Measurements from ENCODE around the gene CTSD.

CTSD gene

GRCh38 chr11:1777737-1778136, 14.0 kb upstream of the CTSD start:
- H4K91ac ChIP-seq (ENCODE audit: low read depth, low read length, poor library complexity): no peak overlapping the region
- no peak overlapping the region for H3K4me2 ChIP-seq (ENCODE audit: insufficient read depth, low read length, poor library complexity, severe bottlenecking)
- no peak overlapping the region for H3K4me3 ChIP-seq (ENCODE audit: low read length in 2 of 2)
- H2AFZ ChIP-seq (ENCODE audit: low read length): no peak overlapping the region
- peaks cover 5 to 10% of the 10 kb centered on the region in 2 donors for H3K4me1 ChIP-seq (ENCODE audit: control insufficient read depth in 2 of 2, insufficient read depth in 1 of 2, low read depth in 1 of 2, low read length in 2 of 2)
- H3K36me3 ChIP-seq (replicated peaks in 1 of 2; ENCODE audit: control insufficient read depth in 2 of 2, insufficient read depth in 2 of 2, low read length in 2 of 2): no peaks in the 10 kb centered on the region
- WGBS, 2 donors (ENCODE audit: extremely low coverage in 2 of 2, insufficient read length in 2 of 2, insufficient replicate concordance in 1 of 2): no CpG with 5 or more reads among the region's 2 CpGs
- H2BK120ac ChIP-seq (ENCODE audit: low read depth, low read length): peak overlapping the region; percentile 17
- peak overlapping the region; percentile 94 for H3K23ac ChIP-seq (ENCODE audit: low read depth, low read length, poor library complexity)
- no peak overlapping the region for H3K9ac ChIP-seq (ENCODE audit: low read depth, low read length, poor library complexity)
- peak overlapping the region; percentile 63 for H2AK5ac ChIP-seq (ENCODE audit: low read depth, low read length)
- H3K79me1 ChIP-seq (ENCODE audit: low read depth, low read length): peaks cover 4% of the 10 kb centered on the region
- H3K14ac ChIP-seq (ENCODE audit: low read length): no peak overlapping the region
- H4K8ac ChIP-seq (ENCODE audit: low read depth, low read length): no peak overlapping the region
- peak overlapping the region; percentile 94 for H2BK15ac ChIP-seq (ENCODE audit: low read length)
- DNase-seq (ENCODE audit: low spot score): no peak
- no peak overlapping the region for H3K4ac ChIP-seq (ENCODE audit: low read length)
- peak overlapping the region; percentile 73 for H2BK12ac ChIP-seq (ENCODE audit: low read length)
- peak overlapping the region; percentile 83 for H3K18ac ChIP-seq (ENCODE audit: low read length)
- no peak overlapping the region for H3K27ac ChIP-seq (replicated peaks; ENCODE audit: low read length)
- H3K9me3 ChIP-seq (replicated peaks in 1 of 2; ENCODE audit: control insufficient read depth in 2 of 2, insufficient read depth in 1 of 2, low read depth in 1 of 2, low read length in 2 of 2): peaks cover 3 to 5% of the 10 kb centered on the region in 2 donors
- H2BK5ac ChIP-seq (ENCODE audit: low read length): peak overlapping the region; percentile 48
- peaks cover 0 to 32% (median 0%) of the 10 kb centered on the region in 3 experiments for H3K27me3 ChIP-seq (ENCODE audit: control insufficient read depth in 3 of 3, insufficient read depth in 3 of 3, low read depth in 1 of 3, low read length in 3 of 3)

GRCh38 chr11:1776944-1777715, 13.4 kb upstream of the CTSD start:
- DNase-seq (ENCODE audit: low spot score): no peak
- peaks cover 10 to 14% of the 10 kb centered on the region in 2 donors for H3K4me1 ChIP-seq (ENCODE audit: control insufficient read depth in 2 of 2, insufficient read depth in 1 of 2, low read depth in 1 of 2, low read length in 2 of 2)
- peak overlapping the region; percentile 63 for H2AK5ac ChIP-seq (ENCODE audit: low read depth, low read length)
- H2AFZ ChIP-seq (ENCODE audit: low read length): no peak overlapping the region
- H4K8ac ChIP-seq (ENCODE audit: low read depth, low read length): no peak overlapping the region
- peak overlapping the region; percentile 48 for H3K18ac ChIP-seq (ENCODE audit: low read length)
- H3K4me2 ChIP-seq (ENCODE audit: insufficient read depth, low read length, poor library complexity, severe bottlenecking): no peak overlapping the region
- H3K27ac ChIP-seq (replicated peaks; ENCODE audit: low read length): no peak overlapping the region
- no peak overlapping the region for H3K4ac ChIP-seq (ENCODE audit: low read length)
- no peak overlapping the region for H4K91ac ChIP-seq (ENCODE audit: low read depth, low read length, poor library complexity)
- H3K79me1 ChIP-seq (ENCODE audit: low read depth, low read length): peaks cover 3% of the 10 kb centered on the region
- H2BK15ac ChIP-seq (ENCODE audit: low read length): no peak overlapping the region
- H2BK12ac ChIP-seq (ENCODE audit: low read length): peak overlapping the region; percentile 73
- peaks cover 0 to 26% (median 0%) of the 10 kb centered on the region in 3 experiments for H3K27me3 ChIP-seq (ENCODE audit: control insufficient read depth in 3 of 3, insufficient read depth in 3 of 3, low read depth in 1 of 3, low read length in 3 of 3)
- no peak overlapping the region for H2BK120ac ChIP-seq (ENCODE audit: low read depth, low read length)
- WGBS, 2 donors (ENCODE audit: extremely low coverage in 2 of 2, insufficient read length in 2 of 2, insufficient replicate concordance in 1 of 2): no CpG with 5 or more reads among the region's 5 CpGs
- H3K4me3 ChIP-seq (ENCODE audit: low read length in 2 of 2): no peak overlapping the region
- H3K14ac ChIP-seq (ENCODE audit: low read length): no peak overlapping the region
- H3K36me3 ChIP-seq (replicated peaks in 1 of 2; ENCODE audit: control insufficient read depth in 2 of 2, insufficient read depth in 2 of 2, low read length in 2 of 2): no peaks in the 10 kb centered on the region
- H3K23ac ChIP-seq (ENCODE audit: low read depth, low read length, poor library complexity): no peak overlapping the region
- H2BK5ac ChIP-seq (ENCODE audit: low read length): no peak overlapping the region
- H3K9me3 ChIP-seq (replicated peaks in 1 of 2; ENCODE audit: control insufficient read depth in 2 of 2, insufficient read depth in 1 of 2, low read depth in 1 of 2, low read length in 2 of 2): peaks cover 3 to 5% of the 10 kb centered on the region in 2 donors
- H3K9ac ChIP-seq (ENCODE audit: low read depth, low read length, poor library complexity): no peak overlapping the region

GRCh38 chr11:1776331-1776851, 12.7 kb upstream of the CTSD start:
- Histone ChIP-seq H3K9me3 (replicated peaks in 1 of 2; ENCODE audit: control insufficient read depth in 2 of 2, insufficient read depth in 1 of 2, low read depth in 1 of 2, low read length in 2 of 2) (peaks cover 3 to 5% of the 10 kb centered on the region in 2 donors), H2BK120ac (ENCODE audit: low read depth, low read length) (no peak overlapping the region), H3K23ac (ENCODE audit: low read depth, low read length, poor library complexity) (no peak overlapping the region), H3K14ac (ENCODE audit: low read length) (no peak overlapping the region), H2AFZ (ENCODE audit: low read length) (no peak overlapping the region), H4K8ac (ENCODE audit: low read depth, low read length) (no peak overlapping the region), H3K27me3 (ENCODE audit: control insufficient read depth in 3 of 3, insufficient read depth in 3 of 3, low read depth in 1 of 3, low read length in 3 of 3) (peaks cover 0 to 21% (median 0%) of the 10 kb centered on the region in 3 experiments), H3K9ac (ENCODE audit: low read depth, low read length, poor library complexity) (no peak overlapping the region), H3K4me1 (ENCODE audit: control insufficient read depth in 2 of 2, insufficient read depth in 1 of 2, low read depth in 1 of 2, low read length in 2 of 2) (peaks cover 10 to 16% of the 10 kb centered on the region in 2 donors), H3K4me3 (ENCODE audit: low read length in 2 of 2) (no peak overlapping the region), H3K4ac (ENCODE audit: low read length) (no peak overlapping the region), H3K4me2 (ENCODE audit: insufficient read depth, low read length, poor library complexity, severe bottlenecking) (no peak overlapping the region), H4K91ac (ENCODE audit: low read depth, low read length, poor library complexity) (no peak overlapping the region), H2AK5ac (ENCODE audit: low read depth, low read length) (no peak overlapping the region), H2BK12ac (ENCODE audit: low read length) (no peak overlapping the region), H2BK5ac (ENCODE audit: low read length) (no peak overlapping the region), H3K27ac (replicated peaks; ENCODE audit: low read length) (no peak overlapping the region), H3K79me1 (ENCODE audit: low read depth, low read length) (peaks cover 2% of the 10 kb centered on the region), H3K36me3 (replicated peaks in 1 of 2; ENCODE audit: control insufficient read depth in 2 of 2, insufficient read depth in 2 of 2, low read length in 2 of 2) (no peaks in the 10 kb centered on the region), H3K18ac (ENCODE audit: low read length) (no peak overlapping the region), H2BK15ac (ENCODE audit: low read length) (no peak overlapping the region)
- DNase-seq (ENCODE audit: low spot score): no peak
- no CpG with 5 or more reads among the region's 11 CpGs for WGBS, 2 donors (ENCODE audit: extremely low coverage in 2 of 2, insufficient read length in 2 of 2, insufficient replicate concordance in 1 of 2)

- H3K4ac ChIP-seq (ENCODE audit: low read length): no peak overlapping the region
- peaks cover 3 to 6% of the 10 kb centered on the region in 2 donors for H3K9me3 ChIP-seq (replicated peaks in 1 of 2; ENCODE audit: control insufficient read depth in 2 of 2, insufficient read depth in 1 of 2, low read depth in 1 of 2, low read length in 2 of 2)
- H2AFZ ChIP-seq (ENCODE audit: low read length): no peak overlapping the region
- DNase-seq (ENCODE audit: low spot score): no peak
- H3K18ac ChIP-seq (ENCODE audit: low read length): peak overlapping the region; percentile 38
- WGBS, 2 donors (ENCODE audit: extremely low coverage in 2 of 2, insufficient read length in 2 of 2, insufficient replicate concordance in 1 of 2): no CpG with 5 or more reads among the region's 12 CpGs
- no peak overlapping the region for H3K27ac ChIP-seq (replicated peaks; ENCODE audit: low read length)
- H3K36me3 ChIP-seq (replicated peaks in 1 of 2; ENCODE audit: control insufficient read depth in 2 of 2, insufficient read depth in 2 of 2, low read length in 2 of 2): no peaks in the 10 kb centered on the region
- no peak overlapping the region for H3K4me3 ChIP-seq (ENCODE audit: low read length in 2 of 2)
- no peak overlapping the region for H3K9ac ChIP-seq (ENCODE audit: low read depth, low read length, poor library complexity)
- peaks cover 1% of the 10 kb centered on the region for H3K79me1 ChIP-seq (ENCODE audit: low read depth, low read length)
- no peak overlapping the region for H2BK12ac ChIP-seq (ENCODE audit: low read length)
- no peak overlapping the region for H2BK5ac ChIP-seq (ENCODE audit: low read length)
- H2BK15ac ChIP-seq (ENCODE audit: low read length): no peak overlapping the region
- H4K91ac ChIP-seq (ENCODE audit: low read depth, low read length, poor library complexity): peak overlapping the region; percentile 1
- H4K8ac ChIP-seq (ENCODE audit: low read depth, low read length): no peak overlapping the region
- no peak overlapping the region for H2BK120ac ChIP-seq (ENCODE audit: low read depth, low read length)
- H3K4me1 ChIP-seq (ENCODE audit: control insufficient read depth in 2 of 2, insufficient read depth in 1 of 2, low read depth in 1 of 2, low read length in 2 of 2): peaks cover 10 to 16% of the 10 kb centered on the region in 2 donors
- no peak overlapping the region for H3K23ac ChIP-seq (ENCODE audit: low read depth, low read length, poor library complexity)
- H2AK5ac ChIP-seq (ENCODE audit: low read depth, low read length): no peak overlapping the region
- no peak overlapping the region for H3K4me2 ChIP-seq (ENCODE audit: insufficient read depth, low read length, poor library complexity, severe bottlenecking)
- peaks cover 0 to 7% (median 0%) of the 10 kb centered on the region in 3 experiments for H3K27me3 ChIP-seq (ENCODE audit: control insufficient read depth in 3 of 3, insufficient read depth in 3 of 3, low read depth in 1 of 3, low read length in 3 of 3)
- no peak overlapping the region for H3K14ac ChIP-seq (ENCODE audit: low read length)
Observed at GRCh38 chr11:1774886-1775285, 11.2 kb upstream of the CTSD start.
